Lung (tissue), 12 donors: ENCODE measurements around the gene DIP2C. TPM values are rescaled to one million over a fixed set of nuclear protein-coding genes. Genes with fewer than 3 reads are reported as not detected.
"Not testable (repeated sequence)": the region's sequence is repeated elsewhere in the genome, so short reads cannot be mapped to it uniquely, and the experiment has no call there.

ENCODE experiments used
- ATAC-seq: fragments of 200-7000 bp; cut with Tn5 transposase; one replicate; pipeline ENCODE4 v1.9.1; 2020; ENCODE audit warnings: moderate number of reproducible peaks; ENCODE audit not compliant: insufficient read depth, low FRiP score
- DNase-seq, 3 donors: peaks; one replicate each; pipeline ENCODE4 v3.0.0-alpha.2; 2013 to 2017
- H3K27ac ChIP-seq, 2 donors: one replicate each; pipeline ENCODE4 v1.5.1; 2013; ENCODE audit warnings: mild to moderate bottlenecking in 2 of 2, moderate library complexity in 2 of 2, control low read depth in 1 of 2, inconsistent platforms in 1 of 2, low read depth in 1 of 2, low read length in 1 of 2
- H3K27me3 ChIP-seq, 3 donors: one replicate each; pipeline ENCODE4 v1.5.1; 2013; ENCODE audit warnings: low read length in 2 of 3; ENCODE audit not compliant: control insufficient read depth in 3 of 3, insufficient read depth in 3 of 3
- H3K36me3 ChIP-seq, 4 donors: one replicate each; pipeline ENCODE4 v1.5.1; 2013; ENCODE audit warnings: low read length in 4 of 4, mild to moderate bottlenecking in 1 of 4, moderate library complexity in 1 of 4; ENCODE audit not compliant: control insufficient read depth in 4 of 4, insufficient read depth in 4 of 4
- H3K4me1 ChIP-seq, 5 donors: one replicate each; pipeline ENCODE4 v1.5.1; 2013; ENCODE audit warnings: low read length in 5 of 5, mild to moderate bottlenecking in 2 of 5, moderate library complexity in 1 of 5; ENCODE audit not compliant: control insufficient read depth in 5 of 5, insufficient read depth in 5 of 5
- H3K4me3 ChIP-seq: one replicate; pipeline ENCODE4 v1.5.1; 2013; ENCODE audit warnings: mild to moderate bottlenecking, control low read depth, moderate library complexity
- H3K9ac ChIP-seq, 2 donors: one replicate each; pipeline ENCODE4 v1.5.1; 2013; ENCODE audit warnings: low read length in 2 of 2, control low read depth in 1 of 2; ENCODE audit not compliant: insufficient read depth in 1 of 2
- H3K9me3 ChIP-seq, 4 donors: one replicate each; pipeline ENCODE4 v1.5.1; 2013; ENCODE audit warnings: low read length in 3 of 4, mild to moderate bottlenecking in 1 of 4, moderate library complexity in 1 of 4; ENCODE audit not compliant: control insufficient read depth in 4 of 4, insufficient read depth in 3 of 4
- CTCF ChIP-seq: IDR thresholded peaks from 2 replicates; pipeline ENCODE4 v1.5.1; 2012; ENCODE audit warnings: mild to moderate bottlenecking; ENCODE audit errors: control extremely low read depth, extremely low read depth
- WGBS, 2 donors: extraction: QIAGEN DNeasy Blood & Tissue Kit; methylation state at CpG; one replicate each; pipeline ENCODE4 v1.1.7; 2013; 5-methylcytosine and 5-hydroxymethylcytosine counted together
- polyA plus RNA-seq, 2 donors: library from polyadenylated mRNA; stranded (reverse); fragments of 200-250 nt; gene quantifications; one replicate each; pipeline ENCODE4 v1.2.1, GENCODE V29; 2013
- total RNA-seq, 2 donors: library from RNA; depleted of rRNA in 1 of 2; stranded (reverse); fragments of >200 nt in 1 of 2; gene quantifications; one replicate each; pipeline ENCODE4 v1.2.1, GENCODE V29; 2014 to 2021
- donor health status: control.
- donor health status: control.
- donor health status: Bipolar disorder and iron deficiency.
- donor health status: healthy.
- donor health status: DM: yes; HTN: yes; CAD: no.

Gene DIP2C
- total and polyA plus RNA-seq, 4 donors: 3.6 to 20.0 (median 9.5) TPM

- not testable (repeated sequence) for DNase-seq, H3K9me3 ChIP-seq, ATAC-seq, H3K36me3 ChIP-seq, H3K4me3 ChIP-seq, H3K4me1 ChIP-seq, H3K27ac ChIP-seq, H3K27me3 ChIP-seq, H3K9ac ChIP-seq
- 79 to 90% methylated on average over 11 of the region's 11 CpGs for WGBS, 2 donors
These were observed 425.1 kb downstream of the DIP2C start for GRCh38 chr10:264160-265073.

GRCh38 chr10:260819-261429, 428.5 kb downstream of the DIP2C start:
- ATAC-seq: no peak
- Histone ChIP-seq H3K36me3 (peaks cover 0 to 3% (median 1%) of the 10 kb centered on the region in 4 donors), H3K4me1 (no peaks in the 10 kb centered on the region), H3K9me3 (no peaks in the 10 kb centered on the region), H3K27ac (no peak overlapping the region), H3K9ac (no peak overlapping the region), H3K4me3 (no peak overlapping the region), H3K27me3 (no peaks in the 10 kb centered on the region)
- DNase-seq: no peak
- no peak for TF ChIP-seq CTCF
- 59 to 77% methylated on average over 15 of the region's 15 CpGs for WGBS, 2 donors

- Histone ChIP-seq H3K9me3 (no peaks in the 10 kb centered on the region), H3K4me1 (no peaks in the 10 kb centered on the region), H3K4me3 (no peak overlapping the region), H3K27ac (no peak overlapping the region), H3K27me3 (no peaks in the 10 kb centered on the region), H3K9ac (no peak overlapping the region), H3K36me3 (peaks cover 30 to 46% (median 32%) of the 10 kb centered on the region in 4 donors)
- ATAC-seq (no peak), DNase-seq (no peak)
- 94 to 98% methylated on average over 13 of the region's 13 CpGs for WGBS, 2 donors
- no peak for TF ChIP-seq CTCF
These were observed 437.4 kb downstream of the DIP2C start for GRCh38 chr10:251982-252582.

GRCh38 chr10:248307-248706, 441.2 kb downstream of the DIP2C start:
- Histone ChIP-seq H3K9me3 (no peaks in the 10 kb centered on the region), H3K9ac (no peak overlapping the region), H3K4me1 (no peaks in the 10 kb centered on the region), H3K27me3 (no peaks in the 10 kb centered on the region), H3K4me3 (no peak overlapping the region), H3K36me3 (peaks cover 32 to 55% (median 42%) of the 10 kb centered on the region in 4 donors), H3K27ac (no peak overlapping the region)
- DNase-seq (no peak), ATAC-seq (no peak)
- WGBS, 2 donors: 91 to 92% methylated on average over 15 of the region's 15 CpGs
- no peak for TF ChIP-seq CTCF
